Type B pancreatic cell (in vitro differentiated cells): ENCODE results near the gene OR52J3. TPM values are rescaled to one million over a fixed set of nuclear protein-coding genes. Genes with fewer than 3 reads are reported as not detected.

Experiments used
- DNase-seq: peaks from one replicate; pipeline ENCODE4 v3.0.0; 2021; ENCODE audit warnings: mixed read lengths; ENCODE audit not compliant: unreplicated experiment; ENCODE audit errors: extremely low spot score
- H3K27ac Mint-ChIP-seq: 2 replicates; pipeline ENCODE4 v1.8.0; 2021; ENCODE audit warnings: mild to moderate bottlenecking, mixed read lengths
- H3K27me3 Mint-ChIP-seq: 2 replicates; pipeline ENCODE4 v1.8.0; 2021; ENCODE audit warnings: mixed read lengths
- H3K36me3 Mint-ChIP-seq: 2 replicates; pipeline ENCODE4 v1.8.0; 2021; ENCODE audit warnings: mixed read lengths
- H3K4me1 Mint-ChIP-seq: one replicate; pipeline ENCODE4 v1.8.0; 2021; ENCODE audit warnings: mixed read lengths; ENCODE audit not compliant: unreplicated experiment
- H3K4me3 Mint-ChIP-seq: 2 replicates; pipeline ENCODE4 v1.8.0; 2021; ENCODE audit warnings: mild to moderate bottlenecking, mixed read lengths
- H3K9me3 Mint-ChIP-seq: 2 replicates; pipeline ENCODE4 v1.8.0; 2021; ENCODE audit warnings: mixed read lengths
- CTCF ChIP-seq: fragments of 200-600 bp; sonication (generic); conservative IDR thresholded peaks from 2 replicates; pipeline ENCODE4 v1.5.0; 2021; ENCODE audit warnings: antibody characterized with exemption, mild to moderate bottlenecking
- total RNA-seq: library from RNA; stranded (reverse); gene quantifications from 2 replicates; pipeline ENCODE4 v1.2.1, GENCODE V29; 2021; ENCODE audit warnings: low replicate concordance

OR52J3 gene
- total RNA-seq, 1 donor from 2014 or later, result not detected

GRCh38 chr11:5071799-5072198 is 25.5 kb downstream of the OR52J3 start:
- no peak for TF ChIP-seq CTCF
- no peaks in the 10 kb centered on the region for H3K9me3 Mint-ChIP-seq
- H3K36me3 Mint-ChIP-seq, result no peaks in the 10 kb centered on the region
- no peaks in the 10 kb centered on the region for H3K27me3 Mint-ChIP-seq
- H3K4me3 Mint-ChIP-seq, result no peak overlapping the region
- H3K4me1 Mint-ChIP-seq, result no peaks in the 10 kb centered on the region
- DNase-seq, result no peak
- no peak overlapping the region for H3K27ac Mint-ChIP-seq

- H3K36me3 Mint-ChIP-seq, result no peaks in the 10 kb centered on the region
- H3K9me3 Mint-ChIP-seq, result no peaks in the 10 kb centered on the region
- H3K27me3 Mint-ChIP-seq, result no peaks in the 10 kb centered on the region
- TF ChIP-seq CTCF, result no peak
- H3K27ac Mint-ChIP-seq, result no peak overlapping the region
- H3K4me1 Mint-ChIP-seq, result no peaks in the 10 kb centered on the region
- DNase-seq, result no peak
- H3K4me3 Mint-ChIP-seq, result no peak overlapping the region
Observed at GRCh38 chr11:5081405-5081804, 35.1 kb downstream of the OR52J3 start.

- Mint-ChIP-seq H3K4me3 (no peak overlapping the region), H3K9me3 (no peaks in the 10 kb centered on the region), H3K4me1 (no peaks in the 10 kb centered on the region), H3K27me3 (no peaks in the 10 kb centered on the region), H3K36me3 (no peaks in the 10 kb centered on the region), H3K27ac (no peak overlapping the region)
- no peak for TF ChIP-seq CTCF
- DNase-seq, result no peak
Observed at GRCh38 chr11:5083602-5084001, 37.3 kb downstream of the OR52J3 start.

GRCh38 chr11:5088556-5088955 is 42.2 kb downstream of the OR52J3 start:
- Mint-ChIP-seq H3K27ac (no peak overlapping the region), H3K36me3 (no peaks in the 10 kb centered on the region), H3K4me3 (no peak overlapping the region), H3K27me3 (peaks cover 4% of the 10 kb centered on the region), H3K9me3 (no peaks in the 10 kb centered on the region), H3K4me1 (no peaks in the 10 kb centered on the region)
- no peak for DNase-seq
- no peak for TF ChIP-seq CTCF

GRCh38 chr11:5090668-5091067 is 44.3 kb downstream of the OR52J3 start:
- H3K27me3 Mint-ChIP-seq, result peaks cover 4% of the 10 kb centered on the region
- H3K9me3 Mint-ChIP-seq, result no peaks in the 10 kb centered on the region
- no peak for TF ChIP-seq CTCF
- no peak for DNase-seq
- no peak overlapping the region for H3K4me3 Mint-ChIP-seq
- H3K4me1 Mint-ChIP-seq, result no peaks in the 10 kb centered on the region
- no peak overlapping the region for H3K27ac Mint-ChIP-seq
- H3K36me3 Mint-ChIP-seq, result no peaks in the 10 kb centered on the region

- Mint-ChIP-seq H3K27ac (no peak overlapping the region), H3K36me3 (no peaks in the 10 kb centered on the region), H3K9me3 (no peaks in the 10 kb centered on the region), H3K27me3 (peaks cover 4% of the 10 kb centered on the region), H3K4me1 (no peaks in the 10 kb centered on the region), H3K4me3 (no peak overlapping the region)
- no peak for DNase-seq
- no peak for TF ChIP-seq CTCF
Observed at GRCh38 chr11:5092821-5093585, 46.7 kb downstream of the OR52J3 start.
